OCI-LY1 (cell line): Measurements from ENCODE around the gene TBX1.

ENCODE experiments used
- EZH2 ChIP-seq: fragments of 200-600 bp; sonication (generic), shearing (Covaris generic); IDR thresholded peaks from 2 replicates; pipeline ENCODE4 v1.8.0; 2017; ENCODE audit warnings: borderline replicate concordance, mixed run types, mild to moderate bottlenecking, antibody characterized with exemption, low read length, moderate library complexity, mixed read lengths
- TF ChIP-seq, protein P1 (sequence below): fragments of 200-600 bp; sonication (generic), shearing (Covaris generic); IDR thresholded peaks from 2 replicates; pipeline ENCODE4 v1.5.1; 2017; ENCODE audit warnings: mild to moderate bottlenecking, antibody characterized with exemption, low read length, moderate library complexity, mixed read lengths

DNA sequence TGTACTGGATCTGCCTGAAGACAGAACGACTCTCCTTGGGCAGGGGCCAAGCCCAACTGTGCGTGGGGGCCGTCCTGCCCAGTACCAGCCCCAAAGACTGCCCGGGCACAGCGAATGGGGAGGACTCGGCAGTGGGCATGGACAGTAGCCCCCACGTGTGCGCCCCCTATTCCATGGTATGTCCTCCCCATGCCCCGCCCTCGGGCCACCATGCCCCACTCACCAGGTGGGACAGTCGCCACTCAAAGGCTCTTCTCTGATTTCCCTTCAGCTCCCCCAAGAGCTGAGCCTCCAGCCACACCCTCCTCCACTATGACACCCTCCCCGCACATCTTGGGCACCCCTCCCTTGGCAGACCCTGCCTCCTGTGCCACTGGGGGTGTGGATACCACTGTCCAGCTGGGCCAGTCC, 50.6 kb downstream of the TBX1 start:
- TF ChIP-seq, protein P1, sequence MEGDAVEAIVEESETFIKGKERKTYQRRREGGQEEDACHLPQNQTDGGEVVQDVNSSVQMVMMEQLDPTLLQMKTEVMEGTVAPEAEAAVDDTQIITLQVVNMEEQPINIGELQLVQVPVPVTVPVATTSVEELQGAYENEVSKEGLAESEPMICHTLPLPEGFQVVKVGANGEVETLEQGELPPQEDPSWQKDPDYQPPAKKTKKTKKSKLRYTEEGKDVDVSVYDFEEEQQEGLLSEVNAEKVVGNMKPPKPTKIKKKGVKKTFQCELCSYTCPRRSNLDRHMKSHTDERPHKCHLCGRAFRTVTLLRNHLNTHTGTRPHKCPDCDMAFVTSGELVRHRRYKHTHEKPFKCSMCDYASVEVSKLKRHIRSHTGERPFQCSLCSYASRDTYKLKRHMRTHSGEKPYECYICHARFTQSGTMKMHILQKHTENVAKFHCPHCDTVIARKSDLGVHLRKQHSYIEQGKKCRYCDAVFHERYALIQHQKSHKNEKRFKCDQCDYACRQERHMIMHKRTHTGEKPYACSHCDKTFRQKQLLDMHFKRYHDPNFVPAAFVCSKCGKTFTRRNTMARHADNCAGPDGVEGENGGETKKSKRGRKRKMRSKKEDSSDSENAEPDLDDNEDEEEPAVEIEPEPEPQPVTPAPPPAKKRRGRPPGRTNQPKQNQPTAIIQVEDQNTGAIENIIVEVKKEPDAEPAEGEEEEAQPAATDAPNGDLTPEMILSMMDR = no peak
- TF ChIP-seq EZH2 = no peak
